ENCODE measurements around the gene CBFA2T3. TPM values are rescaled to one million over a fixed set of nuclear protein-coding genes. Genes with fewer than 3 reads are reported as not detected.

CBFA2T3 gene
- total RNA-seq, 1 experiment from 2014 or later: not detected

- DNase-seq (ENCODE audit: extremely low read depth, low read depth): no peak
Observed at GRCh38 chr16:88866151-88866920, 110.7 kb downstream of the CBFA2T3 start, which contains the start of gene PABPN1L. Gene PABPN1L (minus strand): TSS chr16:88866660. CDS start chr16:88866606, 54 bp downstream.

DNA sequence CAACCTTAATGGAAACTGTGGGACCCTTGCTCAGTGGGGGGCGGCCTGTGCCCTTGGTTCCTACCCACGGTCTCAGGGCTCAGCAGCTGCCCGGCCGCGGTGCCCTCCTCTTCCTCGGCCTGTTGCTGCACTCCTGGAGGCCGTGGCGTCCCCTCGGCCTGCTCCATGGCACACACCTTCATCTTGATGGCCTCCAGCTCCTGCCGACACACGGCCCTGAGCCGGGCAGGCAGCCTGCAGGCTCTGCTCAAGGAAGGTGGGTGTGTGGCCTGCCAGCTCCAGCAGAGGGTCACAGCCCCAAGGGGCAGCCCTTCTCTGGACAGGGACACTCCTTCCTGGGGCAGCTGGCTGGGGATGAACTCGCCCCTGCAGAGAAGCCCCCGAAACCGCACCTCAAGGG lies 111.3 kb downstream of the CBFA2T3 start:
- no peak for DNase-seq (ENCODE audit: extremely low read depth, low read depth)

DNA sequence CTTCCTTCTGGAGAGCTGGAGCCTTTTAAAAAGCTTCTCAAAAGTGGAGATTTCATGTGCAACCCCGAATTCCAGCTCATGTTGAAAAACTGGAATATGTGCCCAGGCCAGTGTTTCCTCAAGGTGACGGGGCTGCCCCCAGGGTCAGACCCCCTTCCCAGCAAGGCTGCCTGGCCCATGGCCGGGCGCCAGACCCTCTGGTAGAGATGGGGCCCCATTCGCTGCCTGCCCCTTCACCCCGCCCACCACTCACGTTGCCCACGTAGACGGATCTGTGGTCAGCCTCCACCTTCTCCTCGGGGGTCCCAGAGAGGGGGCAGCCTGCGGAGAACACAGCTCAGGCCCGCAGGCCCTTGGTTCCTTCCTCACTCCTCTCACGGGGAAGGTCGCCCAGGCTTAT lies 111.7 kb downstream of the CBFA2T3 start:
- no peak for DNase-seq (ENCODE audit: extremely low read depth, low read depth)

GRCh38 chr16:88864521-88864920 lies 112.5 kb downstream of the CBFA2T3 start:
- no peak for DNase-seq (ENCODE audit: extremely low read depth, low read depth)

GRCh38 chr16:88864099-88864498 lies 112.9 kb downstream of the CBFA2T3 start:
- no peak for DNase-seq (ENCODE audit: extremely low read depth, low read depth)

- no peak for DNase-seq (ENCODE audit: extremely low read depth, low read depth)
Observed at GRCh38 chr16:88863426-88863825, 113.6 kb downstream of the CBFA2T3 start.

- DNase-seq (ENCODE audit: extremely low read depth, low read depth): no peak
Observed at GRCh38 chr16:88862968-88863367, 114.0 kb downstream of the CBFA2T3 start.

DNA sequence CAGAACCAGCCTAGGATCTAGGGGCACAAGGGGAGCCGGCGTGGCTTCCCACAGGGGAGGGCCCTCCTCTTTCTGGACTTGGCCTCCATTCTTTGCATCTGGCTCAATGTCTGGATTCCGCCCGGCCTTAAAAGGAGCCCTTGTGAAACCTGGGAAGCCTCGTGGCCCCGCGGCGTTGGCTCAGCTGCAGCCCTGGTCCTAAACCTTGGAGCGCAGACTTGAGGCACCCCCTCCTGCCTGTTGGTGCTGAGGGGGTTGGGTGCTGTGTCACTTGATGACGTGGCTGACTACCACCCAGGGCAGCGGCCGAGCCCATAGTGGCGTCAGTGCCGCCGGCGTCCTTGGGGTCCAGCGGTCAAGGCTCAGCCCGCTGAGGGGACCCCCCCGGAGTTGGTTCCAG lies 115.6 kb downstream of the CBFA2T3 start:
- DNase-seq (ENCODE audit: extremely low read depth, low read depth): no peak

DNA sequence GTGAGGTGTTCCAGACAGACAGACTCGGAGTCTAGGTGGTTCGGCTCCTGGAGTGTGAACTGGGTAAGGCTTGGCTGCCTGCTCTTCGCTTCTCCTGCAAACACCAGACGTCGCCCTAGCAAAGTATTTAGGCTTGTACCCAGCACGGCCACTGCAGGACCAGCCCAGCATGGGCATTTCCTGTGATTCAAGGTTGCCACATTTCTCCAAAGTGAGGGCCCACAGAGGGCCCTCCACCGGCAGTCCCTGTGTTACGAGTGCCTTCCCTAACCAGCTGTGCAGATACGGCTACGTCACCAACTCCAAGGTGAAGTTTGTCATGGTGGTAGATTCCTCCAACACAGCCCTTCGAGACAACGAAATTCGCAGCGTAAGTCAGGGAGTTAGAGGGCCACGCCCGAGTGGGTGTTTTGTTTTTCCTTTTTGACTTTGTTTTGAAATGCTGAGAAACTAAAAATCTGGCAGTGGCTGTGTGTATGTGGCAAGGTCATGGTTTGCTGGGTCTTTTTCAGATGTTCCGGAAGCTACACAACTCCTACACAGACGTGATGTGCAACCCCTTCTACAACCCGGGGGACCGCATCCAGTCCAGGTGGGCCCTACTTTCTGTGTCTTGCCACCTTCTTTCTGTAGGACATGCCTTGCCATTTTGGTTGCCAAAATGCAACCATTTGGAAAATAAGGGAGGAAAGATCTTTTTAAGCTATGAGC lies 117.5 kb downstream of the CBFA2T3 start:
- no peak for DNase-seq (ENCODE audit: extremely low read depth, low read depth)

GRCh38 chr16:88857728-88858339 lies 119.2 kb downstream of the CBFA2T3 start:
- DNase-seq (ENCODE audit: extremely low read depth, low read depth): peak; percentile 47

- DNase-seq (ENCODE audit: extremely low read depth, low read depth): peak; percentile 91
Observed at GRCh38 chr16:88856828-88857727, 119.9 kb downstream of the CBFA2T3 start, which contains the start of the genes GALNS and TRAPPC2L. Gene GALNS (minus strand): TSS chr16:88856947. CDS start chr16:88856877, 70 bp downstream. Gene TRAPPC2L (plus strand): TSS chr16:88857127. CDS start chr16:88857151, 24 bp downstream.

DNA sequence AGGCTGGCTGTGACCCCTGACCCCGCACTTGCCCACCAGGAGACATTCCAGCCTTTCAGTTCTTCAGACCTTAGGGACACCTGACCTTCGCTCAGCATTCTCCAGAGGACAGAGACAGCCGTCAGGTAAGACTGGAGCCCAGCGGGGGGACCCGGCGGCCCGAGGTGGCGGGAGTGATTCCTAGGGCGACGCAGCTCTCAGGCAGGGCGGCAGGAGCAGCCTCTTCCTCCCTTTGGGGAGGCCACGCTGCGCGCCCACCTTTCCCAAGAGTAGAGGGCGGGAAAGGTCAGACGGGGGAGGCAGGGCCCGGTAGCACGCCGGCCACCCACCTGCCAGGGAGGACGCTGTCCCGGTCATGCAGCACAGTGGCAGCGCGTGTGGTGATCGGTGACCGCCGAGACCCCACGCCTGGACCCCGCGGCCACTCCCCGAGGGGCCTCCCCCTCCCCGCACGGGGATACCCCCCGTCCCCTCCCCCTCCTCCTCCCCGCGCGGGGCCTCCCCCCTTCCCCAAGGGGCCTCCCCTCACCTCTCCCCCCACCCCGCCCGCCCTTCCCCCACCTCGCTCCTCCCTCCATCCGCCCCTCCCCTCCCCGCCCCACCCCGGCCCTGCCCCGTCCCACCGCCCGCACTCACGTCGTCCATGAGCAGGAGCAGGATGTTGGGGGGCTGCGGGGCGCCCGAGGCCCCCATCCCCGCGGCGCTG lies 120.7 kb downstream of the CBFA2T3 start:
- DNase-seq (ENCODE audit: extremely low read depth, low read depth): no peak

- DNase-seq (ENCODE audit: extremely low read depth, low read depth): no peak
Observed at GRCh38 chr16:88855736-88856121, 121.3 kb downstream of the CBFA2T3 start.

DNA sequence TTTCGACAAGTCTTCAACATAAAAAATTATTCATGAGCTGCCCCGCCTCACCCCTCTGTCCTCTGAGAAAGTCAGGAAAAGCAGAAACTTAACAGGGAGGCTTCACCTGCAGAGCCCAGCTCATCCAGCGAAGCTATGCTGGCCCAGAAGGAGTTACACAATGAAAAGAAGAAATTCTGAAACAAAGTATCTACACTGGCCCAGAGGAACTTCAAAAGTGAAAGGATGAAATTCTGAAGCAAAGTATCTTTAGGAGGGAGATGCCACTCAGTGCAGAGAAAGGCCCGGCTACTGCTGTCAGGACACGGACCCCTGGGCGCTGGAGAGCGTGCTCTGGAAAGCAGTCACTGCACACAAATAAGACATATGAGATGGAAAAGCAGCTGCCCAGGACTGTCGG lies 121.8 kb downstream of the CBFA2T3 start:
- no peak for DNase-seq (ENCODE audit: extremely low read depth, low read depth)

DNA sequence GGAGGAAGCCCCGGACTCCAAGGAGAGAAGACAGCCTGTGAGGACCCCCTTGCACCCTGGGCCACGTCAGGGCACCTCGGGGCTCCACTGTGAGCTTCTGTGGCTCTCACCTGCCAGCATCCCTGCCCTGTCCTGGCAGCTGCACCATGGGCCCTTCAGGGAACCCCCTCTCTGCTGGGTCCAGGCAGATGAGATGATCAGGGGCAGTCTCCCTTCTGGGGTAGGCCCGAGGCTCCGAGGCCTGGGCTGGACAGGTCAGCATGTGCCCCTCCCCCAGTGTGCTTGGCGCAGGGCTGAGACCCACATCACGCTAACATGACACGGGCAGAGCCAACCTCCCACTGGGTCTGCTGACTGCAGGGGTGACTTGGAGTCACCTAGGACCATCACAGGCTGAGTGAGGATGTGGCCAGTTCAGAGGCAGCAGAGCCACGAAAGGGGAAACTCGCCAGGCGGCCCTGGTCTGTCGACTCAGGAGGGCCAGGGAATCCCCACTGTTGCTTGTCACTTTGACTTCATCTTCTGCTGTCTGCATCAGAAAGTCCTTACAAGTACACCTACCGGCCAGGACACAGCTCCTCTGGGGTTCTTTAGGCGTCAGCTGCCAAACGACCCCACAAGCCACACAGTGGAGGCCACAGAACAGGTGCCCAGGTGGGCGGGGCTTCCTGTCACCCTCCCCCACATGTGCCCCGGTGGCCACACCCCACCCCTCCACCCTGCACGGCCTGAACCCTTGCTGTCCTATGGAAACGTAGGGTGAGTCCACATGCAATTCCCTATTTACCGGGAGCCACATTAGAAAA lies 122.5 kb downstream of the CBFA2T3 start:
- DNase-seq (ENCODE audit: extremely low read depth, low read depth): no peak

- DNase-seq (ENCODE audit: extremely low read depth, low read depth): no peak
Observed at GRCh38 chr16:88853325-88853941, 123.6 kb downstream of the CBFA2T3 start.

- no peak for DNase-seq (ENCODE audit: extremely low read depth, low read depth)
Observed at GRCh38 chr16:88851616-88852015, 125.4 kb downstream of the CBFA2T3 start.

GRCh38 chr16:88850531-88851199 lies 126.3 kb downstream of the CBFA2T3 start:
- no peak for DNase-seq (ENCODE audit: extremely low read depth, low read depth)
